Measurements from ENCODE around the gene MUC5AC.

DNA sequence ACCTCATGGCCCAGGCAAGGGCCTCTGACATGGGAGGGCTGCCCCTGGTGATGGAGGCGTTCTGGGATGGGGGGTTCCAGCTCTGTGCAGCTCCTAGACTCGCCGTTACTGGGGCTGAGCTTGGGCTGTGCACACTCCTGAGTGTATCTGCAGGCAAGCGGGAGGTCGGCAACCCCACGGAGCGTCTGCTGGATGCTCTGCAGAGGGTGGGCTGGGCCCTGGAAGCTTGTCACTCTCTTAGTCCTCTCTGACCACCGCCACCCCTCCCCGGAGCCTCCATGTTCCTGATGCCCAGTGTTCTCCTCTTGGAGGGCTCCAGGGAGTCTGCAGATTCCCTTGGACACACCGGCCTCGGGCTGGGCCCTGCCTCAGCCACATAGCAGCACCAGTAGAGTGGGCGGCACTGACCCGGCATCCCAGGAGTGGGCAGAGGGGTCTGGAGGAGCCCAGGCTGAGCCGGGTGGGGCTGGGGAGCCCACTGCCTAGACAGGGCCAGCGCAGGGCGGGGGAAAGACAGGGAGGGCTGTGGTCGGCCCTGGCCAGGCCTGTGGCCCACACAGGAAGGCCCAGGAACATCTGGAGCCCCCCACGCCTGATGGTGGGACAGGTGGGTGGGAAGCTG is 44.5 kb downstream of the MUC5AC start:
- TF ChIP-seq POLR2A (IDR thresholded peaks at IDR 0.05) (no peak), POLR2AphosphoS5 (IDR thresholded peaks at IDR 0.05) (no peak)
